Hippocampal formation (tissue), 2 donors: ENCODE results near the gene AUTS2.

ENCODE experiments used
- DNase-seq, 2 donors: peaks; one replicate each; lab custom pipeline; 2025; lab: John Stamatoyannopoulos, UW

Gene AUTS2

GRCh38 chr7:70777251-70777650, 1179.0 kb downstream of the AUTS2 start:
- no peak for DNase-seq

- DNase-seq: no peak
These were observed 1180.3 kb downstream of the AUTS2 start for GRCh38 chr7:70778585-70778984.

- no peak for DNase-seq
These were observed 1181.0 kb downstream of the AUTS2 start for GRCh38 chr7:70779321-70779720.

GRCh38 chr7:70781922-70782311, 1183.6 kb downstream of the AUTS2 start:
- DNase-seq: no peak

GRCh38 chr7:70782796-70783195, 1184.5 kb downstream of the AUTS2 start:
- peak; percentile 17 to 57 for DNase-seq

GRCh38 chr7:70785427-70785826, 1187.2 kb downstream of the AUTS2 start:
- no peak for DNase-seq

GRCh38 chr7:70786076-70786475, 1187.8 kb downstream of the AUTS2 start:
- no peak for DNase-seq

- DNase-seq: no peak
These were observed 1189.0 kb downstream of the AUTS2 start for GRCh38 chr7:70787286-70787685.

GRCh38 chr7:70787771-70788170, 1189.5 kb downstream of the AUTS2 start:
- DNase-seq: no peak

GRCh38 chr7:70788276-70788675, 1190.0 kb downstream of the AUTS2 start:
- DNase-seq: no peak

GRCh38 chr7:70789481-70790214, 1191.4 kb downstream of the AUTS2 start:
- DNase-seq: no peak

GRCh38 chr7:70790215-70791073, 1192.2 kb downstream of the AUTS2 start:
- DNase-seq: no peak

- no peak for DNase-seq
These were observed 1193.1 kb downstream of the AUTS2 start for GRCh38 chr7:70791341-70791740.

- DNase-seq: no peak
These were observed 1194.8 kb downstream of the AUTS2 start for GRCh38 chr7:70793060-70793459.

GRCh38 chr7:70793821-70794220, 1195.5 kb downstream of the AUTS2 start:
- DNase-seq: no peak

- no peak for DNase-seq
These were observed 1196.7 kb downstream of the AUTS2 start for GRCh38 chr7:70794962-70795361.

- no peak for DNase-seq
These were observed 1197.7 kb downstream of the AUTS2 start for GRCh38 chr7:70795948-70796347.

GRCh38 chr7:70797109-70797514, 1198.8 kb downstream of the AUTS2 start:
- DNase-seq: no peak

GRCh38 chr7:70799841-70800405, 1201.6 kb downstream of the AUTS2 start:
- no peak for DNase-seq

- DNase-seq: no peak
These were observed 1207.1 kb downstream of the AUTS2 start for GRCh38 chr7:70805360-70805759.

GRCh38 chr7:70807650-70808049, 1209.4 kb downstream of the AUTS2 start:
- DNase-seq: no peak

- DNase-seq: no peak
These were observed 1210.6 kb downstream of the AUTS2 start for GRCh38 chr7:70808876-70809275.
